Parathyroid adenoma (tissue), 2 donors: ENCODE results near the gene LRRC15.

Experiments
- H2AFZ ChIP-seq: fragments of 300-600 bp; sonication (generic); one replicate; pipeline ENCODE4 v1.7.0; 2017; ENCODE audit warnings: antibody characterized with exemption, mild to moderate bottlenecking
- H3K27ac ChIP-seq: fragments of 300-600 bp; sonication (generic); one replicate; pipeline ENCODE4 v1.7.0; 2017
- H3K27me3 ChIP-seq: fragments of 300-600 bp; sonication (generic); one replicate; pipeline ENCODE4 v1.7.0; 2017; ENCODE audit warnings: low read length; ENCODE audit not compliant: control insufficient read depth, insufficient read depth
- H3K36me3 ChIP-seq: fragments of 300-600 bp; sonication (generic); one replicate; pipeline ENCODE4 v1.7.0; 2017; ENCODE audit warnings: low read length; ENCODE audit not compliant: control insufficient read depth, insufficient read depth
- H3K4me1 ChIP-seq: fragments of 300-600 bp; sonication (generic); one replicate; pipeline ENCODE4 v1.7.0; 2017; ENCODE audit warnings: control low read depth
- H3K4me2 ChIP-seq: fragments of 300-600 bp; sonication (generic); one replicate; pipeline ENCODE4 v1.7.0; 2017; ENCODE audit warnings: low read length
- H3K4me3 ChIP-seq: fragments of 300-600 bp; sonication (generic); one replicate; pipeline ENCODE4 v1.7.0; 2017; ENCODE audit warnings: low read depth, low read length
- H3K79me2 ChIP-seq: fragments of 300-600 bp; sonication (generic); one replicate; pipeline ENCODE4 v1.7.0; 2017; ENCODE audit warnings: control low read depth
- H3K9ac ChIP-seq: fragments of 300-600 bp; sonication (generic); one replicate; pipeline ENCODE4 v1.7.0; 2017; ENCODE audit warnings: mild to moderate bottlenecking
- H3K9me3 ChIP-seq: fragments of 300-600 bp; sonication (generic); one replicate; pipeline ENCODE4 v1.7.0; 2017; ENCODE audit warnings: low read length; ENCODE audit not compliant: control insufficient read depth
- CTCF ChIP-seq: fragments of 300-600 bp; sonication (generic); IDR thresholded peaks from one replicate; pipeline ENCODE4 v1.7.0; 2017; ENCODE audit warnings: antibody characterized with exemption, mild to moderate bottlenecking
- donor health status: primary hyperparathyroidism.

The LRRC15 gene

DNA sequence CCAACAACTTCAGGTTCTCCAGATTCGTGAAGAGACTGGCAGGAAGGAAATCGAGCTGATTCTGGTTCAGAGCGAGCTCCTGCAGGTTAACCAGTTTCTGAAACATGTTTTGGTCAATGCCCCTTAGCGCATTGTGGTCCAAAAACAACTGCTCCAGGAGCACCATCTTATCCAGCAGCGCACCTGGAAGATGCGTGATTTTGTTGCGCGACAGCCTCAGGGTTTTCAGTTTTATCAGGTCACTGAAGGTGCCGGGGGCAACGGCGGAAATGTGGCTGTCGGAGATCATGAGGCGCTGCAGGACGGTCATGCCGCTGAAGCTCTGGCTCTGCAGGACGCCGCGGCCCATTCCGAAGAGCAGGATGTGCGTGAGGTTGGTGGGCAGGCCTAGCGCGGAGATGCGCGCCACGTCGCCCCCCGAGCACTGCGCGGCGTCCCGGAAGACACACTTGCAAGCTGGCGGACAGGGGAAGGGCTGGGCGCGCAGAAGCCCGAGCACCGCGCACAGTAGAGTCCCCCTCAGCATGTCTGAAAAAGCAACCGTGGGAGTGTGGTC is 28.3 kb upstream of the LRRC15 start:
- Histone ChIP-seq H2AFZ (no peak overlapping the region), H3K27ac (no peak overlapping the region), H3K4me2 (peak overlapping the region; percentile 6), H3K79me2 (no peaks in the 10 kb centered on the region), H3K4me1 (no peaks in the 10 kb centered on the region), H3K36me3 (no peaks in the 10 kb centered on the region), H3K9me3 (no peaks in the 10 kb centered on the region), H3K27me3 (no peaks in the 10 kb centered on the region), H3K4me3 (peak overlapping the region; percentile 14), H3K9ac (no peak overlapping the region)
- TF ChIP-seq CTCF = no peak

GRCh38 chr3:194396859-194397756 is 27.6 kb upstream of the LRRC15 start:
- H3K36me3 ChIP-seq = no peaks in the 10 kb centered on the region
- no peaks in the 10 kb centered on the region for H3K4me1 ChIP-seq
- H3K27ac ChIP-seq = no peak overlapping the region
- H3K27me3 ChIP-seq = no peaks in the 10 kb centered on the region
- no peaks in the 10 kb centered on the region for H3K79me2 ChIP-seq
- TF ChIP-seq CTCF = no peak
- H3K4me2 ChIP-seq = peak overlapping the region; percentile 6
- H3K4me3 ChIP-seq = no peak overlapping the region
- H3K9me3 ChIP-seq = no peaks in the 10 kb centered on the region
- peak overlapping the region; percentile 19 for H2AFZ ChIP-seq
- H3K9ac ChIP-seq = no peak overlapping the region

GRCh38 chr3:194396539-194396858 is 27.0 kb upstream of the LRRC15 start:
- H3K36me3 ChIP-seq = no peaks in the 10 kb centered on the region
- no peaks in the 10 kb centered on the region for H3K9me3 ChIP-seq
- H3K9ac ChIP-seq = no peak overlapping the region
- H3K4me2 ChIP-seq = no peak overlapping the region
- no peak overlapping the region for H2AFZ ChIP-seq
- H3K79me2 ChIP-seq = no peaks in the 10 kb centered on the region
- no peak overlapping the region for H3K4me3 ChIP-seq
- no peaks in the 10 kb centered on the region for H3K27me3 ChIP-seq
- H3K4me1 ChIP-seq = no peaks in the 10 kb centered on the region
- no peak for TF ChIP-seq CTCF
- H3K27ac ChIP-seq = no peak overlapping the region

- H2AFZ ChIP-seq = no peak overlapping the region
- no peak for TF ChIP-seq CTCF
- H3K4me2 ChIP-seq = no peak overlapping the region
- no peaks in the 10 kb centered on the region for H3K79me2 ChIP-seq
- no peak overlapping the region for H3K27ac ChIP-seq
- H3K27me3 ChIP-seq = no peaks in the 10 kb centered on the region
- no peaks in the 10 kb centered on the region for H3K4me1 ChIP-seq
- no peaks in the 10 kb centered on the region for H3K9me3 ChIP-seq
- H3K36me3 ChIP-seq = no peaks in the 10 kb centered on the region
- H3K9ac ChIP-seq = no peak overlapping the region
- no peak overlapping the region for H3K4me3 ChIP-seq
Measured at GRCh38 chr3:194395778-194396538, 26.4 kb upstream of the LRRC15 start.
